ENCODE data around the gene ATP6V0D1.

DNA sequence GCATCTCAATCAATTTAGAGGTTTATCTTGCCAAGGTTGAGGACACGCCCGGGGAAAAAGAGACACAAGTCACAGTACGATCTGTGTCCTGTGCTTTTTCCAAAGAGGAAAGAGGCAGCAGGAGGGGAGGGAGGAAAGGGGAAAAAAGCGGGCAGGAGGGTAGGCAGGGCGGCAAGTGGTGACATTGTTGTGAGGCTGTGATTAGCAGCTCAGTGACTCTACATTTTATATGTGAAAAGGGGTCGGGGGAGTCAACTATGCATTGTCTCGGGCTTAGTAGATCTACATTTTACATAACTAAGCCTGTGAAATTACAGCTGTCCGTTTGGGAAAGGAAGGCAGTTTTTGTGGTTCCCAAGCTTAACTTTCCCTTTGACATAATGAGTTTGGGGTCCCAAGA lies 25.5 kb upstream of the ATP6V0D1 start:
- TF ChIP-seq, protein P1, sequence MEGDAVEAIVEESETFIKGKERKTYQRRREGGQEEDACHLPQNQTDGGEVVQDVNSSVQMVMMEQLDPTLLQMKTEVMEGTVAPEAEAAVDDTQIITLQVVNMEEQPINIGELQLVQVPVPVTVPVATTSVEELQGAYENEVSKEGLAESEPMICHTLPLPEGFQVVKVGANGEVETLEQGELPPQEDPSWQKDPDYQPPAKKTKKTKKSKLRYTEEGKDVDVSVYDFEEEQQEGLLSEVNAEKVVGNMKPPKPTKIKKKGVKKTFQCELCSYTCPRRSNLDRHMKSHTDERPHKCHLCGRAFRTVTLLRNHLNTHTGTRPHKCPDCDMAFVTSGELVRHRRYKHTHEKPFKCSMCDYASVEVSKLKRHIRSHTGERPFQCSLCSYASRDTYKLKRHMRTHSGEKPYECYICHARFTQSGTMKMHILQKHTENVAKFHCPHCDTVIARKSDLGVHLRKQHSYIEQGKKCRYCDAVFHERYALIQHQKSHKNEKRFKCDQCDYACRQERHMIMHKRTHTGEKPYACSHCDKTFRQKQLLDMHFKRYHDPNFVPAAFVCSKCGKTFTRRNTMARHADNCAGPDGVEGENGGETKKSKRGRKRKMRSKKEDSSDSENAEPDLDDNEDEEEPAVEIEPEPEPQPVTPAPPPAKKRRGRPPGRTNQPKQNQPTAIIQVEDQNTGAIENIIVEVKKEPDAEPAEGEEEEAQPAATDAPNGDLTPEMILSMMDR (conservative IDR thresholded peaks at IDR 0.05; ENCODE audit: low read depth, low read length): no peak
- no peak for TF ChIP-seq EZH2 (IDR thresholded peaks at IDR 0.05; ENCODE audit: low read length, unreplicated experiment)
- no peak for TF ChIP-seq EZH2phosphoT487 (IDR thresholded peaks at IDR 0.05; ENCODE audit: borderline replicate concordance, low read length)

Data from PC-3 (cell line).